Lung (tissue), 12 donors: ENCODE results near the gene TMEM240. TPM values are rescaled to one million over a fixed set of nuclear protein-coding genes. Genes with fewer than 3 reads are reported as not detected.

Experiments used
- ATAC-seq: fragments of 200-7000 bp; cut with Tn5 transposase; one replicate; pipeline ENCODE4 v1.9.1; 2020; ENCODE audit warnings: moderate number of reproducible peaks; ENCODE audit not compliant: insufficient read depth, low FRiP score
- DNase-seq, 3 donors: peaks; one replicate each; pipeline ENCODE4 v3.0.0-alpha.2; 2013 to 2017
- H3K27ac ChIP-seq, 2 donors: one replicate each; pipeline ENCODE4 v1.5.1; 2013; ENCODE audit warnings: mild to moderate bottlenecking in 2 of 2, moderate library complexity in 2 of 2, control low read depth in 1 of 2, inconsistent platforms in 1 of 2, low read depth in 1 of 2, low read length in 1 of 2
- H3K27me3 ChIP-seq, 3 donors: one replicate each; pipeline ENCODE4 v1.5.1; 2013; ENCODE audit warnings: low read length in 2 of 3; ENCODE audit not compliant: control insufficient read depth in 3 of 3, insufficient read depth in 3 of 3
- H3K36me3 ChIP-seq, 4 donors: one replicate each; pipeline ENCODE4 v1.5.1; 2013; ENCODE audit warnings: low read length in 4 of 4, mild to moderate bottlenecking in 1 of 4, moderate library complexity in 1 of 4; ENCODE audit not compliant: control insufficient read depth in 4 of 4, insufficient read depth in 4 of 4
- H3K4me1 ChIP-seq, 5 donors: one replicate each; pipeline ENCODE4 v1.5.1; 2013; ENCODE audit warnings: low read length in 5 of 5, mild to moderate bottlenecking in 2 of 5, moderate library complexity in 1 of 5; ENCODE audit not compliant: control insufficient read depth in 5 of 5, insufficient read depth in 5 of 5
- H3K4me3 ChIP-seq: one replicate; pipeline ENCODE4 v1.5.1; 2013; ENCODE audit warnings: mild to moderate bottlenecking, control low read depth, moderate library complexity
- H3K9ac ChIP-seq, 2 donors: one replicate each; pipeline ENCODE4 v1.5.1; 2013; ENCODE audit warnings: low read length in 2 of 2, control low read depth in 1 of 2; ENCODE audit not compliant: insufficient read depth in 1 of 2
- H3K9me3 ChIP-seq, 4 donors: one replicate each; pipeline ENCODE4 v1.5.1; 2013; ENCODE audit warnings: low read length in 3 of 4, mild to moderate bottlenecking in 1 of 4, moderate library complexity in 1 of 4; ENCODE audit not compliant: control insufficient read depth in 4 of 4, insufficient read depth in 3 of 4
- CTCF ChIP-seq: IDR thresholded peaks from 2 replicates; pipeline ENCODE4 v1.5.1; 2012; ENCODE audit warnings: mild to moderate bottlenecking; ENCODE audit errors: control extremely low read depth, extremely low read depth
- WGBS, 2 donors: extraction: QIAGEN DNeasy Blood & Tissue Kit; methylation state at CpG; one replicate each; pipeline ENCODE4 v1.1.7; 2013; 5-methylcytosine and 5-hydroxymethylcytosine counted together
- polyA plus RNA-seq, 2 donors: library from polyadenylated mRNA; stranded (reverse); fragments of 200-250 nt; gene quantifications; one replicate each; pipeline ENCODE4 v1.2.1, GENCODE V29; 2013
- total RNA-seq, 2 donors: library from RNA; depleted of rRNA in 1 of 2; stranded (reverse); fragments of >200 nt in 1 of 2; gene quantifications; one replicate each; pipeline ENCODE4 v1.2.1, GENCODE V29; 2014 to 2021
- donor health status: control.
- donor health status: control.
- donor health status: Bipolar disorder and iron deficiency.
- donor health status: healthy.
- donor health status: DM: yes; HTN: yes; CAD: no.

TMEM240 gene
- total and polyA plus RNA-seq, 4 donors: 2.3 to 4.2 (median 3.1) TPM

- DNase-seq: no peak
- H3K9me3 ChIP-seq: peaks cover 0 to 3% (median 0%) of the 10 kb centered on the region in 4 donors
- WGBS, 2 donors: 94 to 96% methylated on average over 10 of the region's 10 CpGs
- H3K9ac ChIP-seq: no peak overlapping the region
- no peak for TF ChIP-seq CTCF
- ATAC-seq: no peak
- peaks cover 0 to 24% (median 3%) of the 10 kb centered on the region in 4 donors for H3K36me3 ChIP-seq
- no peak overlapping the region for H3K27ac ChIP-seq
- no peak overlapping the region for H3K4me3 ChIP-seq
- peaks cover 0 to 6% (median 0%) of the 10 kb centered on the region in 5 donors for H3K4me1 ChIP-seq
- no peaks in the 10 kb centered on the region for H3K27me3 ChIP-seq
Measured at GRCh38 chr1:1544544-1544943, 4.1 kb upstream of the TMEM240 start.

GRCh38 chr1:1543706-1544099 is 3.3 kb upstream of the TMEM240 start:
- no peak for DNase-seq
- no peak for TF ChIP-seq CTCF
- H3K4me1 ChIP-seq: peaks cover 0 to 10% (median 3%) of the 10 kb centered on the region in 5 donors

GRCh38 chr1:1542766-1543705 is 2.6 kb upstream of the TMEM240 start:
- Histone ChIP-seq H3K9ac (no peak overlapping the region), H3K9me3 (peaks cover 0 to 3% (median 0%) of the 10 kb centered on the region in 4 donors), H3K4me1 (peaks cover 0 to 10% (median 3%) of the 10 kb centered on the region in 5 donors), H3K36me3 (peaks cover 0 to 22% (median 3%) of the 10 kb centered on the region in 4 donors), H3K4me3 (no peak overlapping the region), H3K27ac (peak overlapping the region in 1 of 2 donors; percentile 17), H3K27me3 (no peaks in the 10 kb centered on the region)
- TF ChIP-seq CTCF: no peak
- 89 to 92% methylated on average over 41 to 45 of the region's 45 CpGs for WGBS, 2 donors
- DNase-seq: no peak
- ATAC-seq: no peak

More at GRCh38 chr1:1543706-1544099, 3.3 kb upstream of the TMEM240 start:
- WGBS, 2 donors: 76 to 81% methylated on average over 19 of the region's 19 CpGs
- ATAC-seq: no peak
- peaks cover 0 to 3% (median 0%) of the 10 kb centered on the region in 4 donors for H3K9me3 ChIP-seq
- H3K36me3 ChIP-seq: peaks cover 0 to 24% (median 3%) of the 10 kb centered on the region in 4 donors
- H3K27me3 ChIP-seq: no peaks in the 10 kb centered on the region
- H3K27ac ChIP-seq: peak overlapping the region in 1 of 2 donors; percentile 17
- H3K4me3 ChIP-seq: no peak overlapping the region
- H3K9ac ChIP-seq: no peak overlapping the region
